H1 (cell line): ENCODE results near the gene CFAP97D2.

Experiments used
- ASH2L ChIP-seq: fragments of 200-600, 300-600 bp; sonication (generic); IDR thresholded peaks from one replicate; pipeline ENCODE4 v1.7.1; 2017; ENCODE audit warnings: low read length
- BRCA1 ChIP-seq: IDR thresholded peaks from 2 replicates; pipeline ENCODE4 v1.6.1; 2012; ENCODE audit warnings: low read depth, low read length, improper control_type of control experiment
- EZH2 ChIP-seq: fragments of 200-600 bp; sonication (generic); IDR thresholded peaks from 2 replicates; pipeline ENCODE4 v1.7.1; 2012; ENCODE audit warnings: low read depth, mild to moderate bottlenecking, moderate library complexity, low read length, inconsistent platforms; ENCODE audit not compliant: severe bottlenecking
- GABPA ChIP-seq: IDR thresholded peaks from 2 replicates; pipeline ENCODE4 v1.6.1; 2011; ENCODE audit warnings: mild to moderate bottlenecking, low read length, moderate library complexity, borderline replicate concordance; ENCODE audit not compliant: insufficient read depth
- KDM5A ChIP-seq: fragments of 200-600 bp; IDR thresholded peaks from 2 replicates; pipeline ENCODE4 v1.7.1; 2012; ENCODE audit warnings: mild to moderate bottlenecking, low read length, inconsistent platforms, mixed read lengths
- POLR2A ChIP-seq, 2 experiments: IDR thresholded peaks; 1 replicate in 1 of 2; 2 replicates in 1 of 2; pipeline ENCODE4 v1.6.1; 2011; ENCODE audit warnings: low read depth in 2 of 2, low read length in 2 of 2, mild to moderate bottlenecking in 2 of 2; ENCODE audit errors: control extremely low read depth in 1 of 2
- POLR2AphosphoS5 ChIP-seq: IDR thresholded peaks from 2 replicates; pipeline ENCODE4 v1.6.1; 2011; ENCODE audit warnings: low read depth, low read length
- RAD21 ChIP-seq, 2 experiments: IDR thresholded peaks in 1 of 2; conservative IDR thresholded peaks in 1 of 2; 2 replicates each; pipeline ENCODE4 v1.6.1; 2011; ENCODE audit warnings: low read depth in 2 of 2, low read length in 2 of 2, improper control_type of control experiment in 1 of 2, inconsistent platforms in 1 of 2, mild to moderate bottlenecking in 1 of 2, moderate library complexity in 1 of 2
- RBBP5 ChIP-seq: IDR thresholded peaks from 2 replicates; pipeline ENCODE4 v1.7.1; 2012; ENCODE audit warnings: low read depth, mild to moderate bottlenecking, inconsistent platforms, low read length, moderate library complexity, borderline replicate concordance
- RXRA ChIP-seq: IDR thresholded peaks from 2 replicates; pipeline ENCODE4 v1.6.1; 2011; ENCODE audit warnings: low read depth, mild to moderate bottlenecking, low read length, moderate library complexity; ENCODE audit not compliant: insufficient read depth
- SIN3A ChIP-seq, 2 experiments: IDR thresholded peaks in 1 of 2; conservative IDR thresholded peaks in 1 of 2; 2 replicates each; pipeline ENCODE4 v1.6.1; 2011 to 2012; ENCODE audit warnings: low read length in 2 of 2, improper control_type of control experiment in 1 of 2, low read depth in 1 of 2, mild to moderate bottlenecking in 1 of 2
- TCF12 ChIP-seq: IDR thresholded peaks from 2 replicates; pipeline ENCODE4 v1.6.1; 2011; ENCODE audit warnings: low read depth, mild to moderate bottlenecking, low read length
- TF ChIP-seq, protein P1 (sequence below), 3 experiments: IDR thresholded peaks; 1 replicate in 2 of 3; 2 replicates in 1 of 3; pipeline versions ENCODE4 v1.5.1 to v1.6.1; 2011; ENCODE audit warnings: low read length in 3 of 3, mild to moderate bottlenecking in 3 of 3, inconsistent platforms in 2 of 3, low read depth in 1 of 3, moderate library complexity in 1 of 3; ENCODE audit not compliant: insufficient read depth in 1 of 3; ENCODE audit errors: control extremely low read depth in 1 of 3
- TF ChIP-seq, protein P2 (sequence below): IDR thresholded peaks from 2 replicates; pipeline ENCODE4 v1.6.1; 2012; ENCODE audit warnings: inconsistent platforms

DNA sequence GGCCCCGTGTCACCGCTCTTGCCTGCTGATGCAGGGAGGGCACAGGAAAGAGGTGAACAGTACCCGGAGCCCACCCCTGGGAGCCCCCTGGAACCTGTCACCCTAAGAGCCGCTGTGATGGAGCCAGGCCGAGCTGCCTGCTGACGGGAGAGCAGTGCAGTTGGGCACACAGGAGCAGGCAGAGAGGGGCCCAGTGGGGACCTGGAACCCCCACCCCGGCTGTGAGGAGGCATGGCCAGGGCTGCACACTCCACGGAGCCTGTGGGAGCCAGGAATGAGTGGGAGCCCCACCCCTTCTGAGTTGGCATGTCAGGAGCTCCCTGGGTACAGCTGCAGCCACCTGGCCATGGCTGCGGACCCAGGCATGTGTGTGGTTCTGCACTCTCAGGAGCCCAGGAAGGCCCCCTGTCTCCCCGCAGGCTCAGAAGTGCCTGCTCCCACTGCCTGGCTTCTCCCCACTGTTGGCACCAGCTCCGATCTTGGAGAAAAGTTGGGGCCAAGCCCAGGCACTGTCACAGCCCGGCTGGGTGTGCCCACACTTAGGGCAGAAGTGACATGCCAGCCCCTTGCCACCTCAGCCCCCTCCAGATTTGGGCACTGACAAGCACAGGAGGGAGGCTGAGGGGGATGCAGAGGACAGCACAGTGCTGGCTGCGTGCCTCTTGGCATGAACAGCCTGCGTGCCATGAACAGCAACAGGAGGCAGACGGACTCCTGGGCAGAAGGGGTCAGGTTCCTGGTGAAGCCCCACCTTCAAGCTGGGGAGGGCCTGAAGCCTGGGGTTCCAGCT is 6.3 kb downstream of the CFAP97D2 start:
- TF ChIP-seq EZH2 (no peak), RXRA (no peak), KDM5A (no peak), BRCA1 (no peak), SIN3A (conservative IDR thresholded peaks at IDR 0.05 in 1 of 2, IDR thresholded peaks at IDR 0.05 in 1 of 2; ENCODE audit: low read depth in 1 of 2, low read length in 2 of 2) (no peak), POLR2AphosphoS5 (no peak), POLR2A (IDR thresholded peaks at IDR 0.05; ENCODE audit: control extremely low read depth in 1 of 2, low read depth in 2 of 2, low read length in 2 of 2) (no peak), RAD21 (IDR thresholded peaks at IDR 0.05 in 1 of 2, conservative IDR thresholded peaks at IDR 0.05 in 1 of 2; ENCODE audit: low read depth in 2 of 2, low read length in 2 of 2) (no peak), TCF12 (no peak), GABPA (no peak), RBBP5 (no peak), ASH2L (no peak)
- TF ChIP-seq, protein P1, sequence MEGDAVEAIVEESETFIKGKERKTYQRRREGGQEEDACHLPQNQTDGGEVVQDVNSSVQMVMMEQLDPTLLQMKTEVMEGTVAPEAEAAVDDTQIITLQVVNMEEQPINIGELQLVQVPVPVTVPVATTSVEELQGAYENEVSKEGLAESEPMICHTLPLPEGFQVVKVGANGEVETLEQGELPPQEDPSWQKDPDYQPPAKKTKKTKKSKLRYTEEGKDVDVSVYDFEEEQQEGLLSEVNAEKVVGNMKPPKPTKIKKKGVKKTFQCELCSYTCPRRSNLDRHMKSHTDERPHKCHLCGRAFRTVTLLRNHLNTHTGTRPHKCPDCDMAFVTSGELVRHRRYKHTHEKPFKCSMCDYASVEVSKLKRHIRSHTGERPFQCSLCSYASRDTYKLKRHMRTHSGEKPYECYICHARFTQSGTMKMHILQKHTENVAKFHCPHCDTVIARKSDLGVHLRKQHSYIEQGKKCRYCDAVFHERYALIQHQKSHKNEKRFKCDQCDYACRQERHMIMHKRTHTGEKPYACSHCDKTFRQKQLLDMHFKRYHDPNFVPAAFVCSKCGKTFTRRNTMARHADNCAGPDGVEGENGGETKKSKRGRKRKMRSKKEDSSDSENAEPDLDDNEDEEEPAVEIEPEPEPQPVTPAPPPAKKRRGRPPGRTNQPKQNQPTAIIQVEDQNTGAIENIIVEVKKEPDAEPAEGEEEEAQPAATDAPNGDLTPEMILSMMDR (IDR thresholded peaks at IDR 0.05; ENCODE audit: control extremely low read depth in 1 of 3, insufficient read depth in 1 of 3, low read depth in 1 of 3, low read length in 3 of 3), result no peak
- TF ChIP-seq, protein P2, sequence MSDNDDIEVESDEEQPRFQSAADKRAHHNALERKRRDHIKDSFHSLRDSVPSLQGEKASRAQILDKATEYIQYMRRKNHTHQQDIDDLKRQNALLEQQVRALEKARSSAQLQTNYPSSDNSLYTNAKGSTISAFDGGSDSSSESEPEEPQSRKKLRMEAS, result no peak
